ENCODE results near the gene HNRNPA2B1. TPM values are rescaled to one million over a fixed set of nuclear protein-coding genes. Genes with fewer than 3 reads are reported as not detected.
"Not testable (repeated sequence)": the region's sequence is repeated elsewhere in the genome, so short reads cannot be mapped to it uniquely, and the experiment has no call there.

HNRNPA2B1 gene
- total RNA-seq, 1 experiment from 2014 or later: 253 TPM

DNA sequence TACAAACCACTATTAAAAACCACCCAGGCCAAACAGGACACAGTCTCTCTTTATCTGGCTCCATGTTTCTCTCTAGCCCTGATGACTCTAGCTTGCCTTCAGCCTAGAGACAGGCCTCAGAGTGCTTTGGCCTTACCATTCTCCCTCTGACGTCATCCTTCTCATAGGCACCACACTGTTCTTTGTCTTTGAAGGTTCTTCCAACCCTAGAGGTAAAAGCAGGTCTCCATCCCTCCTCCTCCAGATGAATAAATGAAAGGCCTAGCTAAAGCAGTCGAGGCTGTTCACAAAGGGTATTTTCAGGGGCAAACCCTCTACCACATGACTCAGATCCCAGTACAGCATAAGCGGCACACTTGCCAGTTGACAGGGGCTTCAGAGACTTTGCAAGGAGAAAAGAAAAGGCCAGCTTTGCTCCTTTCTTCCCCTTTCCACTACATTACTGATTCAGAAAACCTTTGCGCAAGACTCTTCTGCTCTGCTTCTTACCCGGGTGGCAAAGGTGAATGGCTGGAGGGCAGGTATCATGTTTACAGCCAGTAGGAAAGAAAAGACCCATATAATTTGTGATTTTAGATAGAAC lies 33.8 kb downstream of the HNRNPA2B1 start:
- DNase-seq (ENCODE audit: low read depth): no peak

DNA sequence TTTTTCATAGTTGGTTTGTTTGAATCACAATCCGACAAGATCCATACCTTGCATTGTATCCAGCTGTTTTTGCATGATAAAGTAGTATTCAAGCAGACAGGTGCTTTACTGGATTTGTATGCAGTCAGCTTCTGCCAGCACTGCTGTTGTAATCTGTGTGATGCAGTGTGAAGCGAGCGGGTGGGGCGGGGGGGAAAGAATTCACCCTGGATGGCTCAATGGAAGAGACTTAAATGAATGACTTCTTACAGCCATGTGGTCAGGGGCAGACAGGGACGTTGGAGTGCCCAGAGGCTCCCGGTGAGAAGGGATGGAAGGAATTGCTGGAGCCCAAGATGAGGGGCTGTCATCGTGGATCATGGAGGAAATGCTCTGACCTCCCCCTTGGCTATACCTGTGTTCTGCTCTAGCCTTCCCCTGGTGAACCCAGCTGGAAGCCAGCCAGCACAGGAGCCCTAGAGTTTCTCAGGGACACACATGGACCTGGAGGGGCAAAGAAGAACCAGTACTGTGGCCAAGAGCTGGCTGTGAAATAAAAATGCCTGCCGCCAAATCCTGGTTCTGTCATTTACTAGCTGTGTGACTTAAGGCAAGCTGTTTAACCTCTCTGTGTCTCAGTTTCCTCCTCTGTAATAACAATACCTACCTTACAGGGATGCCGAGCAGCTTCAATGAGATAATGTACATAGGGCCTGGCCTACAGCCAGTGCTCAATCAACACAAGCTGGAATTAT lies 34.4 kb downstream of the HNRNPA2B1 start:
- DNase-seq (ENCODE audit: low read depth): no peak

DNA sequence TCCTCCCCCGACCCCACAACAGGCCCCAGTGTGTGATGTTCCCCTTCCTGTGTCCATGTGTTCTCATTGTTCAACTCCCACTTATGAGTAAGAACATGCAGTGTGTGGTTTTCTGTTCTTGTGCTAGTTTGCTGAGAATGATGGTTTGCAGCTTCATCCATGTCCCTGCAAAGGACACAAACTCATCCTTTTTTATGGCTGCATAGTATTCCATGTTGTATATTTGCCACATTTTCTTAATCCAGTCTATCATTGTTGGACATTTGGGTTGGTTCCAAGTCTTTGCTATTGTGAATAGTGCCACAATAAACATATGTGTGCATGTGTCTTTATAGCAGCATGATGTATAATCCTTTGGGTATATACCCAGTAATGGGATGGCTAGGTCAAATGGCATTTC lies 36.7 kb downstream of the HNRNPA2B1 start:
- DNase-seq (ENCODE audit: low read depth): not testable (repeated sequence)

DNA sequence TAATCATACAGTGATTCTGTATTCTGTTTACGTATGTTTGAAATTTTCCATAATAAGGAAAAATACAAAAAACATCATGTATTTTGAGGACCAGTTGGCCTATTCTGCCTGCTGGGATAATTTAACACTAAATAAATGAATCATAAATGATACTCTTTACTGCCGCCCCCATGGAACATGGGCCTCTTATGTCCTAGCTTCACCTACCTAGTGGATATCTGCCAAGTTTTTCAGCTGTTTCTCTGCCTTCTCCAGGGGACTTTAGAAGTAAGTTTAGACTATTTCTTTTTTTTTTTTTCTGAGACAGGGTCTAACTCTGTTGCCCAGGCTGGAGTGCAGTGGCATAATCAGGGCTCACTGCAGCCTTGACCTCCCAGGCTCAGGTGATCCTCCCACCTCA lies 38.1 kb downstream of the HNRNPA2B1 start:
- no peak for DNase-seq (ENCODE audit: low read depth)

DNA sequence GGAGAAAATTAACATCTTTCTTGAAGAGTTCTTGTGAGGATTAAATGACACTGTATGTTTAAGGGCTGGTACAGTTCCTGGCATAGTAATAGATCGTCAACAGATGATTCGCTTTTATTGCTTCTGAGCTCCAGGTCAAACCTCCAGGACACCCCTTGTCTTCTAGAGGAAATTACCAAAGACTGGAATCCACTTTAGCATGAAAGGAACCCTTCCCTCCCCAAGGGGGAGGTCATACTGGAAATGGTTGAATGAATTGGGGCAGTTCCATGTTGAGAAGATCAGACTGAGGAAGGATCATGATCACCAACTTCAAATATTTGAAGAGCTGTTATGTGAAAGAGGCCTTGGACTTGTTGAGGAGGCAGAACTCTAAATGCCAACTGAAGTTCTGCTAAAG lies 39.6 kb downstream of the HNRNPA2B1 start:
- no peak for DNase-seq (ENCODE audit: low read depth)

DNA sequence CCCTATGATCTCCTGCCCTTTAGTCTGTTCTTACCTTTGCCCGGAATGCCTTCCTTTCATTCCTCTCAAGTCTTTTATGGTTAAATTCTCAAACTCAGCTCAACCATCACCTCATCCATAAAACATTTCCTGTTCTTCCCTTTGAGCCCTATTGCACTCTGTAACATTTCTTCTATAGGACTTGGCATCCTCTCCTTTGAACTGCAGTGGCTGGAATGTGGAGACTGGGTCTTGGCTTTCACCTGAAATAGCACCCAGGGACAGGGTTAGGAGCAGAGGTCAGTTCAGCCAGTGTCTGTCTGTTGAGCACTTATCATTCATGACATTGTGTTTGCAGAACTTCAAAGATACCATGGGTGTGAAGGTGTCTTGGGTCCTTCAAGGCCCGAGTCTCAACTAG lies 41.3 kb downstream of the HNRNPA2B1 start:
- no peak for DNase-seq (ENCODE audit: low read depth)

DNA sequence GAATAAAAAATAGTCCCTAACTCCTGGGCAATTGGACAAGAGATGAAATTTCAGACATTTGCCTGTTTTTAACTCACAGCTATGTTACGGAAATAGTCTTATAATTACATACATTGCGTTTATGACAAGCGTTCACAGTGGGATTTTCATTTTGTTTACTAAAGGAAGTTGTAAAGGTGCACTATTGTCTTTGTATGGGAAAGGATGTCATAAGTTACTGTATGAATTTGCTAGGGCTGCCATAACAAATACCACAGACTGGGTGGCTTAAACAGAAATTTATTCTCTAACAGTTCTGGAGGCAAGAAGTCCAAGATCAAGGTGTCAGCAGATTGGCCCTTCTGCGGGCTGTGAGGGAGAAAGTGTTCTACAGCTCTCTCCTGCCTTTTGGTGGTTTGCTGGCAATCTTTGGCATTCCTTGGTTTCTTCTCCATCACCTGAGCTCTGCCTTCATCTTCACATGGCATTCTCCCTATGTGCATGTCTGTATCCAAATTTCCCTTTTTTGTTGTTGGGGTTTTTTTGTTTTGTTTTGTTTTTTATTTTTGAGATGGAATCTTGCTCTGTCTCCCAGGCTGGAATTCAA lies 42.9 kb downstream of the HNRNPA2B1 start:
- DNase-seq (ENCODE audit: low read depth): no peak

DNA sequence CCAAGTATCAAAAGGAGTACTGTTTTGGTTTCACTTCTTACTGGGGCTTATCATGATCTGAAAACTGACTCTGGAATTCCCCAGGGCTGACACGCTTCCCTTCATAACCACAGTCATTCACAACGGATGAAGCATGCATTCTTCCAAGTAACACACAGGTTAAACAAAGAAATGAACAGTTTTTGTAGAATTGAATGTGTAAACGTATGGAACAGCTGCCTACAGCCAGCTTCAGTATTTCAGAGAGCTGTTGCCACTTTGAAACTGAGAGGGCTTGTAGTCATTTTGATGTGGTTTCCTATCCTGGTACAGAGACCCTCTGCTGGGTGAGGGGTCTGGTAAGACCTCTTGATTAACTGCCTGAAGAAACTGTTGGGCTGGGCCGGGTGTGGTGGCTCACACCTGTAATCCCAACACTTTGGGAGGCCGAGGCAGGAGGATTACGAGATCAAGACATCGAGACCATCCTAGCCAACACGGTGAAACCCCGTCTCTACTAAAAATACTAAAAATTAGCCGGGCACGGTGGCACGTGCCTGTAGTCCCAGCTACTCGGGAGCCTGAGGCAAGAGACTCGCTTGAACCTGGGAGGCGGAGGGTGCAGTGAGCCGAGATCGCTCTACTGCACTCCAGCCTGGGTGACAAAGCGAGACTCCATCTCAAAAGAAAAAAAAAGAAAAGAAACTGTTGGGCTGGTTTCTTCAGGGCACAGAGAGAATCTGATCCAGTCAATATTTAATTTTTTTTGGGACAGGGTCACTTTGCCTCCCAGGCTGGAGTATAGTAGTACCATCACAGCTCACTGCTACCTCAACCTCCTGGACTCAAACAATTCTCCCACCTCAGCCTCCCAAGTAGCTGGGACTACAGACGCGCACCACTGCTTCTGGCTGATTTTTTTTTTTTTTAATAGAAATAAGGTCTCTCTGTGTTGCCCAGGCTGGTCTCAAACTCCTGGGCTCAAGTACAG lies 43.8 kb downstream of the HNRNPA2B1 start:
- DNase-seq (ENCODE audit: low read depth): peak; percentile 95

DNA sequence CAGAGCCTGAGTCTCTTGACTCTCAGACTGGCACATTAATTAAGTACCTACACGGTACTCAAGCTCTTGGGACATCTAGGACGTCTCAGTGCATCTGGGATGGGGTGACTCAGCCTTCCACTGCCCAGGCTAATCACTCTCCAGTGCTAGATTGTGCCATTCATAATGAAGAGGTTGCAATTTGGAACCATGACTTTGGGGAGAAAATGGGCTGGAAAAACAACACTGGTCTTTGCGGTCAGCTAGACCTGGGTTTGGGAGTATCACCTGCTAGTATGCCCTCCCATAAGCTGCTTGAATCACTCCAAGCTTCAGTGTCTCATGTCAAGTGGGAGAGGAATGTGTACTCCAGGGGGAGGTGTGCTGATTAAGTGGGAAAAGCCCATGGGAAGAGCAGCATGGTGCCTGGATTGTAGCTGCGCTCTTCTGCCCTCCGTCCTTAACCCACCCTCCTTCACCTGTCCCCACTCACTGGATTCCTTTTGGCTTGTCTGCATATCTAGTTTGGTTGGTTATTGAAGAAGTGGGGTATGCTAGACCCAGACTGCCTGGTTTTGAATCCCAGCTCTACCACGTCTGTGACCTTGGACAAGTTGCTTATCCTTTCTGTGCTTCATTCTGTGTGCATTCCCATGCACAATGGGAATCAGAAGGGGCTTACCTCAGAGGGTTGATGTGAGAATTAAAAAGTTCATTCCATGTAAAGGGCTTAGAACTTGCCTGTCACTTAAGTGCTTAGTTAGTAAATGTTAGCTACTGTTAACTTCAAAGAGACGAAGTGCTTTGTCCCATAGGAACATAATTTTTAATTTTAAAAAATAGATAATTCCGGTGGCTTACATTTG lies 44.8 kb downstream of the HNRNPA2B1 start:
- peak; percentile 85 for DNase-seq (ENCODE audit: low read depth)

DNA sequence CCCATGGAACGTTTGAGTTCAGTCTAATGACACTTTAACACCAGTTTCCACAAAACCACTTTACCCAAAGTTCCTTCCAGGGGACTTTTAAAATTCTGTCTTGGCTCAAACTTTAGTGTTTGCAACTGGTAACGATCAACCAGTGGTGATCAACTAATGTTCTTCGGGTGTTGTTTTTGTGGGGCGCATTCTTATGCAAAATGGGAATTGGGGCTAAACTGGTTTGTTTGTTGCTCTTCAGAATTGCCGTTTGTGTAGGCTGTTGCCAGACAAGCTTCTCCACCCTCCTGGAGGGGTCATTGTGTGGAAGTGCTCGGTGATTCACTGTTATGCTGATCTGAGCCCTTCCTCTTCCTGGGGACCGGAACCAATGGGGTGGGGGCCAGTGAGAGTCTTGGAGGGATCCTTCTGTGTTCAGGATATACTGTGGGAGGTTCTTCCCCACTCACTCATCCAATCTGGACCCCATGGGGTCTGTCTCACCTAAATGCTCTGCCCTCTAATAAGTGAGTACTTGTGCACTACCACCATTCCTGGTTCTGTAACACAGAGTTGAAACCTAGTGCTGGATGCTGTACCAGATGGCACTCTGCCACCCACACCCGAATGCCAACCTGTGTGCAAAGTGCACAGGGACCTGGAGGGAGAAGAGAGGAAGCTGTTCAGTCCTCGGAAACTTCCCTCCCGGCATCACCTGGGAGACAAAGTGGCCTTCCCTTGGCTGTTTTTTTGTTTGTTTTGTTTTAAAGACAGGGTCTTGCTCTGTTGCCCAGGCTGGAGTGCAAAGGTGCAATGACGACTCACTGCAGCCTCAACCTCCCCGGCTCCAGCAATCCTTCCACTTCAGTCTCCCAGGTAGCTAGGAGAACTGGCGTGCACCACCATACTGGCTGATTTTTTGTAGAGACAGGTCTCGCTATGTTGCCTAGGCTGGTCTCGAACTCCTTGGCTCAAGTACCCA lies 46.4 kb downstream of the HNRNPA2B1 start:
- DNase-seq (ENCODE audit: low read depth): peak; percentile 48

DNA sequence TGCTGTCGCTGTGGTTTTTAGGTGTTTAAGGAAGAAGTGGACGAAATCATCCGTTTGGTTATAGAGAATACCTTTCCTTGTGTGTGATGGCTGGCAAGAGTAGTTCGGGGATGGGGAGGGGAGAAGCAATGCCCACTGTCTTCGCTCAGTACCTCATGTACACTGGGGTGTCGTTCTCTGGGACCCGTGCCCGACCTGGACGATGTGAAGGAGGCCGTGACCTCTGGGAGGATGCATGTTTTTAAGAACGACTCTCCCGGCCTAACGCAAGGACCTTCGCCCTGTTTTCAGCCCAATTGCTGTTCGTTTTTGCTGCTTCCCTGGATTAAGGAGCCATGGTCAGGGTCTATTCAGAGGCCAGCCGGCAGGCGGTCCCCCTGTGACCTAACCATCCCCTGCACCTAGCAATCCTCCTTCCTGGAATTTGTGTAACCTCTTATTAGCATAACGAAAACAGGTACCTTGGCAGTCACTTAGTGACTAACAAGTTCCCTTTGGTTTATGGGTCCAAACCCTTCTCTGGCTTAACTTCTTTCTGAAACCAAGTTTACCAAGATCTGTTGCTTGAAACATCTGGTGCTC lies 47.2 kb downstream of the HNRNPA2B1 start:
- DNase-seq (ENCODE audit: low read depth): no peak

DNA sequence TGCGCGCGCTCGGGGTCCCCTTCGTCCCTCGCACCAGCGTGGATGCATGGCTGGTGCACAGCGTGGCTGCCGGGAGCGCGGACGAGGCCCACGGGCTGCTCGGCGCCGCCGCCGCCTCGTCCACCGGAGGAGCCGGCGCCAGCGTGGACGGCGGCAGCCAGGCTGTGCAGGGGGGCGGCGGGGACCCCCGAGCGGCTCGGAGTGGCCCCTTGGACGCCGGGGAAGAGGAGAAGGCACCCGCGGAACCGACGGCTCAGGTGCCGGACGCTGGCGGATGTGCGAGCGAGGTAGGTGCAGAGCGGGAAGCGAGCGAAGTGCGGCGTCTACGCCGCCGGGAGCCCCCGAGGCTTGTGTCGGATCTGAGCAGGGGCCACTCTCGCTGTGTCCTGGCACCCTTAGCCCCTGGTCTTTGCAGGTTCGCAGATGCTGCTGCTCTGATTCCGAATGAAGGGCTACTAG lies 47.7 kb downstream of the HNRNPA2B1 start:
- DNase-seq (ENCODE audit: low read depth): not testable (repeated sequence)

DNA sequence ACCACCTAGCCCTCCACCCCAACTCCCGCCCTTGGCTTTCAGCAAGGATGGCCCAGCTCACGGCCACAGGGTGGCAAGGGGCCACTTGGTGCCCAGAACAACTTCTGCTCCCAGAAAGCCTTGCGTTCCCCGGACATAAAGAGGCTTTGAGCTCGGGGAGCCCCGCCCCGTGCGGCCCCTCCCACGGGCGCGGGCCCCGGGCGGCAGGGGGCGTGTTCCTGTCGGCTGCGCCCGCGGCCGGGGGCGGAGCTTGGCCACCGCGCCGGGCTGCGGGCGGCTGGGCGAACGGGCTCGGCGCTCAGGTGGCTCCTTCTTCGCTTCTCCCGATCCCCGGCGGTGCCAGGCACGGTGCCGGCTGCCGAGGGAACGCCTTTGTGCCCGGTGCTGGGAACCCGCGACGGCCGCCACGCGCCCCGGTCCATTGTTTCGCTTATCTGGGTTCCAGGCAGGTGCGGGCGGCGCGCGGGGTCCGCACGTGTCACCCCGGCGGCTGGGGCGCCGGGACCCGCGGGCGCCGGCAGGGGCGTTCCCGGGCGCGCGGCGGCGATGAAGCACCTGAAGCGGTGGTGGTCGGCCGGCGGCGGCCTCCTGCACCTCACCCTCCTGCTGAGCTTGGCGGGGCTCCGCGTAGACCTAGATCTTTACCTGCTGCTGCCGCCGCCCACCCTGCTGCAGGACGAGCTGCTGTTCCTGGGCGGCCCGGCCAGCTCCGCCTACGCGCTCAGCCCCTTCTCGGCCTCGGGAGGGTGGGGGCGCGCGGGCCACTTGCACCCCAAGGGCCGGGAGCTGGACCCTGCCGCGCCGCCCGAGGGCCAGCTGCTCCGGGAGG lies 48.4 kb downstream of the HNRNPA2B1 start, which contains the start of gene NFE2L3:
Gene NFE2L3 (plus strand): TSS at position 246 of the 829 bp plus-strand sequence. CDS start 301 bp downstream, at position 547.
- peak; percentile 87 for DNase-seq (ENCODE audit: low read depth)

DNA sequence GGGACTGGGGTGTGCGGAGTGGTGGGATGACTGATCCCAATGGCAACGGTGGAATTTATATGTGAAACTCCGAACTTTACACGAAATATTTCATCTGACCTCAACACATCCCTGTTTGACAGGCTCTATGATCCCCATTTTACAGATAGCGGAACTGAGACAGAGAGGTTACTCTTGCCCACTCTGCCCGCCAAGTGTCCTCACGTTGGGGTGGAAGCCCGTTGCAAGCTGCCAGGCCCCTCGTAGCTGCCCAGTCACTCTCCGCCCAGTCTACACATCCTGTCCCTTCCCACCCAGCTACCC lies 48.9 kb downstream of the HNRNPA2B1 start:
- no peak for DNase-seq (ENCODE audit: low read depth)

DNA sequence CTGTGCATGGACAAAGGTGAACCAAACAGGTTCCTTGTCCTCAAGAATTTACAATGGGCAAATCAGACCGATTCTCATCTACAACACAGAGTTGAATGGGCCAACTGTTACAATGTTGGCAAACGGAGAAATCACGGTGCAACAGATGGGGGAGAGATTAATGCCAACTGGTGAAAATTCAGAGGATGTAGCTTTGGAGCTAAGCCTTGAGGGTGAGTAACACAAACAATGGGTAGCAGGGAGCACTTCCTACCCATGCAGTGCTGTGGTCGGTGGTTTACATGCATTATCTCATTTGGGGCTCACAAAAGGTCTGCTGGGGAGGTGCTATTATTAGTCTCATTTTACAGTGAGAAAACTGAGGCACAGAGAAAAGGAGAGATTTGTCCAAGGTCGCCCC lies 49.5 kb downstream of the HNRNPA2B1 start:
- DNase-seq (ENCODE audit: low read depth): peak; percentile 65

DNA sequence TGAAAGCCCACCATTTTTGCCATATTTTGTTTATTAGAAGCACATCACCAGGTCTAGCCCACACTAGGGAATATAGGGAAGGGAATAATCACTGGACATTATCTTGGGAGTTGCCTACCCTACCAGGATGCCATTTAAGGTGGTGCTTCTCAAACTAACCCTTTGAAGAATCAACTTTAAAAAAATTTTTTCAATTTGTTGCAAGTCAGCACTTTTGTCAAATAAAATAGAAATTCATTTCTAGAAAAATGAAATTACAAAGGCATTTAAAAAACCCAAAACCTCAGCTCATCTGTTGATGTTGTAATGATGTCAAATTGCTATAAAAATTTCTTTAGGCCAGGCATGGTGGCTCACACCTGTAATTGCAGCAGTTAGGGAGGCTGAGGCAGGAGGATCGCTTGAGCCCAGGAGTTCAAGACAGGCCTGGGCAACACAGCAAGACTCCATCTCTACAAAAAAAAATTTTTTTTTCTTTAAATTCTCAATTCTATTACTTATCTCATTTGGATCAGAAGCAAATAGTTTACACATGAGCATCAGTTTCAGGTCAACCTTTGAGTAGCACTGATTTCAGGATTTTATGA lies 51.1 kb downstream of the HNRNPA2B1 start:
- DNase-seq (ENCODE audit: low read depth): no peak

DNA sequence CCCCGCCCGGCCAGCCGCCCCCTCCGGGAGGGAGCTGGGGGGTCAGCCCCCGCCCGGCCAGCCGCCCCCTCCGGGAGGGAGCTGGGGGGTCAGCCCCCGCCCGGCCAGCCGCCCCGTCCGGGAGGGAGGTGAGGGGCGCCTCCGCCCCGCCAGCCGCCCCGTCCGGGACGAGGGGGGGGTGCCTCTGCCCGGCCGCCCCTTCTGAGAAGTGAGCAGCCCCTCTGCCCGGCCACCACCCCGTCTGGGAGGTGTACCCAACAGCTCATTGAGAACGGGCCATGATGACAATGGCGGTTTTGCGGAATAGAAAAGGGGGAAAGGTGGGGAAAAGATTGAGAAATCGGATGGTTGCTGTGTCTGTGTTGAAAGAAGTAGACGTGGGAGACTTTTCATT lies 52.2 kb downstream of the HNRNPA2B1 start:
- not testable (repeated sequence) for DNase-seq (ENCODE audit: low read depth)

DNA sequence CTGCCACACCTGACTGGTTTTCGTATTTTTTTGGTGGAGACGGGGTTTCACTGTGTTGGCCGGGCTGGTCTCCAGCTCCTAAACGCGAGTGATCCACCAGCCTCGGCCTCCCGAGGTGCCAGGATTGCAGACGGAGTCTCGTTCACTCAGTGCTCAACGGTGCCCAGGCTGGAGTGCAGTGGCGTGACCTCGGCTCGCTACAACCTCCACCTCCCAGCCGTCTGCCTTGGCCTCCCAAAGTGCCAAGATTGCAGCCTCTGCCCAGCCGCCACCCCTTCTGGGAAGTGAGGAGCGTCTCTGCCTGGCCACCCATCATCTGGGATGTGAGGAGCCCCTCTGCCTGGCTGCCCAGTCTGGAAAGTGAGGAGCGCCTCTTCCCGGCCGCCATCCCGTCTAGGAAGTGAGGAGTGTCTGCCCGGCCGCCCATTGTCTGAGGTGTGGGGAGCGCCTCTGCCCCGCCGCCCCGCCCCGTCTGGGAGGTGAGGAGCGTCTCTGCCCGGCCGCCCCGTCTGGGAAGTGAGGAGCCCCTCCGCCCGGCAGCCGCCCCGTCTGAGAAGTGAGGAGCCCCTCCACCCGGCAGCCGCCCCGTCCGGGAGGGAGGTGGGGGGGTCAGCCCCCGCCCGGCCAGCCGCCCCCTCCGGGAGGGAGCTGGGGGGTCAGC lies 52.8 kb downstream of the HNRNPA2B1 start:
- DNase-seq (ENCODE audit: low read depth): not testable (repeated sequence)
